Measurements from ENCODE around the gene ACAD11.
"Not testable (repeated sequence)": the region's sequence is repeated elsewhere in the genome, so short reads cannot be mapped to it uniquely, and the experiment has no call there.

Gene ACAD11

DNA sequence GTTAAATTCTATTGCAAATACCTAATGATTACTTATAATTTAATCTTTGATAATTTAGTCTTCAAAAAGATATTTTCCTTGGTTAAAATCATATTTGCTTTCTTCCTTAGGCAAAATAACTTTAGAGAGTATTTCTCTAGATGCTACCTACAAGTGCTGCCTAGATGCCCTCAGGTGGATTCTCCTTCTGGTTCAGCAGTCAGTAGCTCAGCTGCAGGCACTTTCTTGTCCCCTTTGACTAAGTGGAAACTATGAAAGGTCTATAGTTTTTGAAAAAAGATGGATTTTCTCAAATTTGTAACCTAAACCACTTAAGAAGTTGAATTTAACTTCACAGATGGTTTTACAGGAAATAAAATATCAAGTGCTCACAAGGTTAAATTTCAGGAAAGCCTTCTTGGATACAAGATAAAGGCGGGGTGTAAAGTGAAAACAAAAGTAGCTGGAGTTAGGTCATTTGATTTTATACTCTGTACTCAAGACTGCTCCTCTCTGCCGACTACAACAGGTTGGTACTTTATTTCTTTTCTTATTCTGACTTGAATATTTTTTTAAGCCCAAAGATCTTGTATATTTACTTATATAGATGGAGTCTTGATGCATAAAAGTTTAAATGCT, 62.7 kb downstream of the ACAD11 start, which contains the start of gene ACKR4:
ACKR4 (plus strand) TSS at position 455 of the 618 bp plus-strand sequence. CDS start 3,128 bp downstream, outside the sequence.
- DNase-seq, result no peak

- DNase-seq, result no peak
Measured at GRCh38 chr3:132596326-132596725, 63.3 kb downstream of the ACAD11 start.

DNA sequence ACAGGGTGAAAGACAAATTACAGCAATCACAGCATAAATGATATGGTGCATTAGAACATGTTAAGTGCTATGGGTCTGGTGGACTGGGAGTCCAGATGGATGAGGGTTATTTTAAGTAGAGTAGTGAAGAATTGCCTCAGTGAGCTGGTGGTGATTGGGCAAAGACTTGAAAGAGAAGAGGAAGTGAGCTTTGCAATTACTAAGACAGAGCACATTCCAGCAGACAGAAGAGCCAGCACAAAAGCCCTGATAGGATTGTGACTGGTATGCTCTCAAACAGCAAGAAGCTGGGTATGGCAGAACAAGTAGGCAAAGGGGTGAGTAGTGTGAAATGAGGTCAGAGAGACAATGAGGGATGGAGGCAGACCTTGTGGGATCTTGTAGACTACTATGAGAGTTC, 64.6 kb downstream of the ACAD11 start:
- no peak for DNase-seq

- no peak for DNase-seq
Measured at GRCh38 chr3:132594498-132594897, 65.1 kb downstream of the ACAD11 start.

DNA sequence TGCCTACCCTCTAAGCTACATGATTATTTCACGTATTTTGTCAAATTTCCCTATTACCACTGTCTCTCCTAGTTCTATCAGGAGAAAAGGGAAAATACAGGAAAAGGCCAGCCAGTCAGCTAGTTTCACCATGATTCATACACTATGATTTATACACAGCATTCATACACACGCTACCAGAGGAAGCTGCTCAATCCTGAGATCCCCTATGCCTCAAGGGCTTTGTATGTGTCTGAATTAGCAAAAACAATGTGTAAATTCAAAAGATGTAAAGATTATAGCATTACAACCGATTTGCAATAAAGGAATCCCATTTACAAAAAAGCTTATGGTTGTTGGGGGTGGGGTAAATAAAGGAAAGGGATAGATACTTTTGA, 65.7 kb downstream of the ACAD11 start:
- DNase-seq, result no peak

DNA sequence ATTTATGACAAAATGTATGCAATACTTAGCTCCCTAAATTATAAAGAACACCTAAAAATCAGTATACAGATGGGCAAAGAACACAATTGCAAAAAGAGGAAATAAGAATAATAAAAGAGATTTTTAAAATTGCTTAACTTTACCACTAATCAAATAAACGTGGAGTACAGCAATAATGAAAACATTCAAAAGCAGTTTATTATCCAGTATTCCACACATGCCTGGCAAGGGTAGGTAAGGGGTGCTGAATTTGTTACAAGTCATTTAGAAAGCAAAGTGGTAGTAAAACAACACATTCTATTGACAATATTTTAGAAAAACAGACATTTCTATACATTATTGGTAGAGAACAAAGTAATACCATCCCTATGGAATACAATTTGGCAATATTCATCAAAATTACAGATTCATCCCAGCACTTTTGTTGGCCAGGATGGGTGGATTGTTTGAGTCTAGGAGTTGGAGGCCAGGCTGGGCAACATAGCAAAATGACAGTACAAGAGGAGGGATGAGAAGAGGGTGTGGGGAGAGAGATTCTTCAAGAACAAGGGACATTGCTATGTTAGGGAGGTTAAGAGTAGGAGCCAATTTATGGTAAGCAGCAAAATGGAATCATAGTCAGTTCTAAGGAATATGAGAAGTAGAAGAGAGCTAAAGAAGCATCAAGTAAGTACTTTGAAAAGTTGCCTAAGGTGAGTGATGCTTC, 66.2 kb downstream of the ACAD11 start:
- DNase-seq, result no peak

- no peak for DNase-seq
Measured at GRCh38 chr3:132592216-132592615, 67.4 kb downstream of the ACAD11 start.

DNA sequence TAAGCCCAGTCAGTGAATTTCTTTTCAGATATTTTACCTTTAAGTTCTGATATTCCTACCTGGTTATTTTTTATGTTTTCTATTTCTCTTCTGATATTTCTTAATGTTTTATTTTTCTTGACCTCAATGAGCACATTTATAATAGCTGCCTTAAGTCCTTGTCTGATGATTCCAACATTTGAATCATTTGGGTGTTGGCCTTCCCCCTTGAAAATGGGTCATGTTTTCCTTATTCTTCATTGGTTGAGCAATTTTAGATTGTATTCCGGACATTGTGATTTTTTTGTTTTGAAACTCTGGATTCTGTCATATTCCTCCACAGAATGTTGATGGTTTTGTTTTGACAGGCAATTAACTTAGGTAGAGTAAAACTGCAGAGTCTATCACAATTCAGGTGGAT, 72.2 kb downstream of the ACAD11 start:
- DNase-seq, result no peak

GRCh38 chr3:132573797-132574211, 85.8 kb downstream of the ACAD11 start:
- no peak for DNase-seq

DNA sequence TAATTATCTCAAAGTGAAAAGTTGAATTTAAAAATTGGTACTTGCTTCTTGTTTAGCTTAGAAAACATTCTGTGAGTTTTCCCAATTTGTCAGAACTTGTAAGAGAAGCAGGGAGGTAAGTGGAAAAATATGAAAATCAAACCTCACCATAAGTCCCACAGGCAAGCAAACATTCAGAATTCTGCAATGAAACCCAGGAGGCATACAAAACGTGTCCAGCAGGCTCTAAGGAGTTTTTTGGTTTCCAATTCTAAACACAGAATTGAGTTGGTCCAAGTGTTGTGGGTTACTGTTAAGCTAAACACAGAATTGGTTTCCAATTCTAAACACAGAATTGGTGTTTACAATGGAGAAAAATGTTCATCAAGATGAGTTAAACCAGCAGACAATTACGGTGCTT, 89.6 kb downstream of the ACAD11 start:
- DNase-seq, result no peak

DNA sequence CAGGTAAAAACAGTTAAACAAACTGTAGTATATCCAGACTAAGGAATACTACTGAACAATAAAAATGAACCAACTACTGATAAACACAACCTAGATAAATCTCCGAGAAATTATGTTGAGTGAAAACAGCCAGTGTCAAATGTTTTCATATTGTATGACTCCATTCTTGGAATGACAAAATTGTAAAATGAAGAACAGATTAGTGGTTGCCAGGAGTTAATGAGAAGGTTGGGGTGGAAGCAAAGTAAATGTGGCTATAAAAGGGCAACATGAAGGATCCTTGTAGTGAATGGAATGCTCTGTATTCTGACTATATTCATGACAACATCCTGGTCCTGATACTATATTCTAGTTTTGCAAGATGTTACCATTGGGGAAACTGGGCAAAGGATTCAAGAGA, 90.0 kb downstream of the ACAD11 start:
- no peak for DNase-seq

DNA sequence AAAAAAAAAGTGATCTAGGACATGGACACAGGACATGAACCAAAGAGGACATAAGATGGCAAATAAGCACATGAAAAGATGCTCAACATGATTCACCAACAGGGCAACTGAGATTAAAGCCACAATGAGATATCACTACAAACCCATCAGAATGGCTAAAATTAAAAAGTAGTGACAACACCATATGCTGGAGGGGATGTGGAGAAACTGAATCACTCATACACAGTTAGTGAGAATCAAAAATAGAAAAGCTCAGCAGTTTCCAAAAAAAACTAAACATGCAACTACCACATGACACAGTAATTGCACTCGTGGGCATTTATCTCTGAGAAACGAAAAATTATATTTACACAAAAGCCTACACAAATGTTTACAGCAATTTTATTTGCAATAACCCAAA, 90.5 kb downstream of the ACAD11 start:
- DNase-seq, result no peak

DNA sequence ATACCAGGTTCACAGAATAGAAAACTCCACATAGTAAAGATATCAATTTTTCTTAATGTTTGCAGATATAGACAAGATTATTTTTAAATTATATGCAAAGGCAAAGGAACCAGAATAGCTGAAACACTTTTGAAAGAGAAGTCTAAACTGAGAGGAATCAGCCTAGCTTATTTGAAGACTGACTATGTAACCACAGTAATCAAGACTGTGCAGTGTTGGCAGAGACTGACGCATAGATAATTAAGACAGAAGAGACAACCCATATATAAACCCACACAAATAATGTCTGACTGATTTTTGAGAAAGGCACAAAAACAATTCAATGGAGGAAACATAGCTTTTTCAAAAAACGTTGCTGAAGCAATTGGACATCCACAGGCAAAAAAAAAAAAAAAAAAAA, 91.2 kb downstream of the ACAD11 start:
- no peak for DNase-seq

- DNase-seq, result no peak
Measured at GRCh38 chr3:132564070-132564465, 95.5 kb downstream of the ACAD11 start.

DNA sequence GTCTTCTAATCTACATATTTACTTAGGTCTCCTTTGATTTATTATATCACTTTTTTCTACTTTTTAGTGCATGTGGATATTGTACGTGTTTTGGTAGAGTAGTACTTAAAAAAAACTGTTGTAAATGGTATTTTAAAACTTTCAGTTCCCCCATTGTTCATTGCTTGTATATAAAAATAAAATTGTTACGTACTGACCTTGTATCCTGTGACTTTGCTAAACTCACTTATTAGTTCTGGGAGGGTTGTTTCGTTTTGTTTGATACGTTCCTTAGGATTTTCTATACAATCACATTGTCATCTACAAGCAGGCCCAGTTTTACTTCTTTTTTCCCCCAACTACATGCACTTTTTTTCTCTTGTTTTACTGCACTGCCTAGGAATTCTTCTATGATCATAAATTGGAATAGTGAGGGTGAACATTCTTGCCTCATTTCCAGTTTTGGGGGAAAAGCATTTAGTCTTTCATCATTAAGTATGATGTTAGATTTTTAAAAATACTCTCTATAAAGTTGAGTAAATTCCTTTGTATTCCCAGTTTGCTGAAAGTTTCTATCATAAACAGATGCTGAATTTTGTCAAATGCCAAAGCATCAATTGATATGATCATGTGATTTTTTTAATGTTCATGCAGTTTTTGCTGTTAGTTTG, 96.1 kb downstream of the ACAD11 start:
- no peak for DNase-seq

DNA sequence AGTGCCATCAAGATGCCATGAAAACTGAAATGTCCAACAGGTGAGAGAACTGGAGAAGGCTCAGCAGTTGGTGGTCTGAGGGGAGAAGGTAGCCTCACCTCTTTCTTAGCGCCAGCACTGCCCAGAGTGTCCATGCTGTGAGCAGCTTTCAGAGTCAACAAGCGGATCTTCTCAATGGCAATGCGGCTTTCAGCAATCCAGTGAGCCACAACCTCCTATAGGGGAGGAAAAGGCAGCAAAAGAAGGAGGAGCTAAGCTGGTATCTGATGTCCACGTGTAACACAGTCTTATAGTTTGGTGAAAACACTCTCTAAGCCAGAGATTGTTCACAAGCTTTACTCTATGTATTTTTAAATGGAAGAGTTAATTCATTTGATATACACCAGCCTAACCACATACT, 98.6 kb downstream of the ACAD11 start:
- no peak for DNase-seq

GRCh38 chr3:132556508-132557159, 103.0 kb downstream of the ACAD11 start:
- no peak for DNase-seq

DNA sequence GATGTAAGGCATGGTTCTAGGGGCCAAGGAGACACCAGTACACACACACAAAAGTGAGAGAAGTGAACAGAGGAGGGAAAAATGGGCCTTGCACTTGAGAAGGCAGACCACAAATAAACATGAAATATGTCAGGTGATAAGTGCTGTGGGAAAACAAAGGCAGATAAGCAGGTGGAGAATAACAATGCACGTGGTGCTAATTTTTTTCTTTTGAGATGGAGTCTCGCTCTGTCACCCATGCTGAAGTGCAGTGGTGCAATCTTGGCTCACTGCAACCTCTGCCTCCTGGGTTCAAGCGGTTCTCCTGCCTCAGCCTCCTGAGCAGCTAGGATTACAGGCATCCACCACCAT, 103.6 kb downstream of the ACAD11 start:
- not testable (repeated sequence) for DNase-seq

- DNase-seq, result no peak
Measured at GRCh38 chr3:132555306-132556035, 104.1 kb downstream of the ACAD11 start.

GRCh38 chr3:132554437-132554836, 105.2 kb downstream of the ACAD11 start:
- no peak for DNase-seq

DNA sequence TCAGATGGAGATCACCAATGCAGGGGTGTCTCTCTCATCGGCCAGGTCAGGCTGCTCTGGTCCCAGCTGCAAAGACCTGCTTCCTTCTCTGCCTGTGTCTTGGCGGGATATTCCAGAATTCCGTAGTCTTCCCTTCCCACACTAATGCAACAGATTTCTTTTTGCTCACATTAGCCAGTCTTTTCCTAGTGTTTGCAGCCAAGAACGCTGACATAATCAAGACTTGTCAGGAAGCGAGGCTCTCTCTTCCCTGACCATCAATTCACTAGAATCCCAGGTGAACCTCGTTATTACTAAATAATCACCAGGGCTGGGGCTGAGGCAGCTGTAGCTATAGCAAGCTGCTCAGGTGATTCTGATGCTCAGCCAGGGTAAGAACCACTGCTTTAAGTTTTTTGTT, 105.8 kb downstream of the ACAD11 start:
- DNase-seq, result no peak

DNA sequence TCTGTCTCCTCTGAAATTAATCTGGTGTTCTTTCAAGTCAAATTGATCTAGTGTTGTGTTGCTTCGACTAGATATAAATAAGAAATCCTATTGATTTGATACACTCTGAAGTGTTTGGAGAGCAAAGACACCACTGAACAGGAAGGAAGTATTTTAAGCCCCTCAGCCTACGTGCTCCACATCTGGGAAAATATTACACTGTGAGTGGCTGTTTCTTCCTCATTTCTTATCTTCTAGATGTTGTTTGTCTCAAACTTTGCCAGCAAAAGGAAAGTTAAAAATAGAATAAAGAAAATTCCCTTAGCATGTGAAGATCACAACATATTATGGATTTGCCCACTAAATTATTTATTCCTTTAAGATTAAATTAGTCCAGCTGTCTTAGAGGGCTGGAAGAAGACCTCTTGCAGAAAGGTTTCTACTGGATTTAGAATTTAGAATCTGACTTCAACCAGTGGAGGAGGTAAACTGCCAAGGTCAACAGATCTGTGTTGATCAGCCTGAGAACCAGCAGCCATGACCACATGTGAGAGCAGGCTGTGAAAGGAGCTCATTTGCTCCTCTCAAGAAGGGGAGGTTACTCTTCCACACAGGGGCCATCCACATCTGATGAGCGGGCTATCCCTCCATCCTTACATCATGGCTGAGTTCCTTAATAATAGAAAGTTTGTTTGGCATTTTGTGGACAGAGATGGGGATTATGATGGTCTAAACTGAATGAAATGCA, 108.9 kb downstream of the ACAD11 start:
- DNase-seq, result no peak

Data from stimulated activated CD4-positive, alpha-beta T cell treated with anti-CD3 and anti-CD28 coated beads, Interleukin-4, amount 100 ng/mL, for 4 hours (primary cell).